Measurements from ENCODE around the gene CAMSAP1.

Gene CAMSAP1

GRCh38 chr9:135828656-135829055 is 78.7 kb downstream of the CAMSAP1 start:
- DNase-seq (ENCODE audit: low read depth) = no peak
- TF ChIP-seq CTCF (conservative IDR thresholded peaks at IDR 0.05; ENCODE audit: control insufficient read depth, insufficient read depth, low read depth, low read length) = no peak
- no peak overlapping the region for H3K4me3 ChIP-seq (ENCODE audit: control insufficient read depth, low read depth, low read length)

GRCh38 chr9:135827866-135828580 is 79.3 kb downstream of the CAMSAP1 start:
- no peak overlapping the region for H3K4me3 ChIP-seq (ENCODE audit: control insufficient read depth, low read depth, low read length)
- no peak for DNase-seq (ENCODE audit: low read depth)
- TF ChIP-seq CTCF (conservative IDR thresholded peaks at IDR 0.05; ENCODE audit: control insufficient read depth, insufficient read depth, low read depth, low read length) = no peak

DNA sequence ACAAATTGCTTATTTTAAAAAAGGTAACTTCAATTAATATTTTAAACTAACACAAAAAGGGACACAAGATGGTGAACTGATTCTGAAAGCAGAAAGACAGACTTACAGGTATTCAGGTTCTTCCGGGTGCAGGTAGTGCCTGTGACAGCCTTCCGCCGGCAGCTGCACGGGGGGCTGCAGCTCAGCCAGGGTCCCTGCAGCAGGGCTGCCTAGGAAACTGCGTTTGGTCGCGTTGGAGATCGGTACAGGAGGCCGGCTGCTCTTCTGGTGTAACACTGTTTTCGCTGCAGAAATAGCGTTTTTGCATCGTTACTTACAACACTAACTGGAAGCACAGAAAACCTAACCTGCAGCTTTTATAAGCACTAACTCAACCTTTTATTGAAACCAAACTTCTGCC is 80.0 kb downstream of the CAMSAP1 start:
- no peak for DNase-seq (ENCODE audit: low read depth)
- no peak for TF ChIP-seq CTCF (conservative IDR thresholded peaks at IDR 0.05; ENCODE audit: control insufficient read depth, insufficient read depth, low read depth, low read length)
- H3K4me3 ChIP-seq (ENCODE audit: control insufficient read depth, low read depth, low read length) = no peak overlapping the region

DNA sequence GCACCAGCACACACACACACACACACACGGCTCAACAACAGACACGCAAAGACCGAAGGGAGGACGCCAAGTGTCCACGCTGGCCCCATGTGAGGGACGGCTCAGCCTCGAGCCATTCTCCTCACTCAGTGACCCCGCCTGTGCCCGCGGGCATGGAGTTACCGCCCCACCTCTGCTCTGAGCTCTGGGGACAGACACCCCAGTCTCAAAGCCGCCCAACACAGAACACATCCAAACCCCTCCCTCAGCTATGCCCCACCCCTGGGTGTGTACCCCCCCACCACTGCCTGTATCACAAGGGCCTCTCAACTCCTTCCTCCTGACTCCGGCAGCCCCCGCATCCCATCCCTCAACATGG is 81.2 kb downstream of the CAMSAP1 start:
- DNase-seq (ENCODE audit: low read depth) = no peak
- no peak for TF ChIP-seq CTCF (conservative IDR thresholded peaks at IDR 0.05; ENCODE audit: control insufficient read depth, insufficient read depth, low read depth, low read length)

DNA sequence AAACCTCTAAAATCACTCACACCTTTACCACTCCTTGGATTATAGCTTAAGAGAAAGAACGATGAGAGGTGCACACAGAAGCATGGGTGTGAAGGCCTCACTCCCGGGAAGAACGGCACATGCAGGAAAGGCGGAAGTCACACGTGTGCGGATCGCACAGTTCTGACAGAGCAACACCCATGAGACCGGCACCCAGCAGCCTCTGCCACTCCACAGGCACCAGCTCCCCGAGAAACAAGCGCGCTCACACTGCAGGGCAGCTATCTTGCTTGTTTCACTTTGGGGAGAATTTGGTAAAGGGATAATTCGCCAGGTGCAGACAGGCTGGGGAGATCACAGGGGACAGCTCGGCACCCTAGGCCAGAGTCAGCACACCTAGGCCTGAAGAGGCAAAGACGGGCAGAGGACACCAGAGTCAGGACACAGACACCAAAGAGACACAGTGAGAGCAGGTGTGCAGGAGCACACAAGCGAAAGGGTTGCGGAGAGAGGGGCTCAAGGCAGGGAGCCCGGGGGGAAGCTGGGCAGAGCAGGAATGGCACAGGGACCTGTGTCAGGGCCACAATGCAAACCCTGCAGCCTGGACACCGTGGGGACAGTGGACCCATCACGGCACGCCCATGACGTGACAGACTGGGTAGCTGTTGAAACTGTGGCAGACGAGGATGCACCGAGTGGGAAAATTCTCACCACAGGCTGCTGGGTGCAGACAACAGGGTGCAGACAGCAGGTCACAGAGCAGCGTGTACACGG is 81.7 kb downstream of the CAMSAP1 start:
- no peak for TF ChIP-seq CTCF (conservative IDR thresholded peaks at IDR 0.05; ENCODE audit: control insufficient read depth, insufficient read depth, low read depth, low read length)
- no peak for DNase-seq (ENCODE audit: low read depth)
- no peak overlapping the region for H3K4me3 ChIP-seq (ENCODE audit: control insufficient read depth, low read depth, low read length)

More for the DNA sequence above, 81.2 kb downstream of the CAMSAP1 start:
- no peak overlapping the region for H3K4me3 ChIP-seq (ENCODE audit: control insufficient read depth, low read depth, low read length)

GRCh38 chr9:135823036-135823435 is 84.3 kb downstream of the CAMSAP1 start:
- H3K4me3 ChIP-seq (ENCODE audit: control insufficient read depth, low read depth, low read length) = no peak overlapping the region
- no peak for TF ChIP-seq CTCF (conservative IDR thresholded peaks at IDR 0.05; ENCODE audit: control insufficient read depth, insufficient read depth, low read depth, low read length)
- no peak for DNase-seq (ENCODE audit: low read depth)

Measured in fibroblast of mammary gland (primary cell).